ENCODE data around the gene ASAP2. TPM values are rescaled to one million over a fixed set of nuclear protein-coding genes. Genes with fewer than 3 reads are reported as not detected.
A peak's percentile ranks its signal among the peaks of the same experiment; 100 is the strongest.
"Not testable (repeated sequence)": the region's sequence is repeated elsewhere in the genome, so short reads cannot be mapped to it uniquely, and the experiment has no call there.

Gene ASAP2
- total RNA-seq, 1 donor from 2014 or later = 29.5 TPM

DNA sequence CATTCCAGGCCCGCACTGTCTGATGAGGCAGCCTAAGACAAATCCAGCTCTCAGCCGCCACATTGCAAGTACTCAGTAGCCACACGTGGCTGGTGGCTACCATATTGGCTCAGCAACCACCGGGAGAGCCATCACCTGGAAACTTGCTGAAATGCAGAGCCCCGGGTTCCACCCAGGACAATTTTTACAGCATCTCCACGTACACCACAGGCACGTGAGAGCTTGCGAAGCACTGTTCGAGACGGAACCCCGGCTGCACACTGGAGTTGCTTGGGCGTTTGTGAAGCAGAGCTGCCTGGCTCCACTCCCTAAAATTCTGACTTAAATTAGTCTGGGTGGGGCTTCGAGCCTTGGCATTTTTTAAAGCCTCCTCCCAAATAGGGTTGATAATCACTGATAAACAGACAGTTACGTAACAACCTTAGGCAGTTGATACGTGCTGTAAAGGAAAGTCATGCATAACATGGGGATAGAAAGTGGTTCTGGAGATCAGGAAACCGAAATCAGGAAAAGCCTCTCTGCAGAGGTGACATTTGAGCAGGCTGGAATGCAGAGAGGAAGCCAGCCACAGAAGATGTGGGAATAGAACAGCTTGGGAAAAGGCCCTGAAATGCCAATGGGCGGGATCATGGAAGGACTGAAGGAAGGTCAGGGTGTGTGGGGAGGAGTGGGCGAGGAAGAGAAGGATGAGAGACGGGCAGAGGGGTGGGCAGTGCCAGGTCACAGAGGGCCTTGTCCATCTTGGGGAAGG, 6.2 kb downstream of the ASAP2 start:
- peak; percentile 61 for DNase-seq

DNA sequence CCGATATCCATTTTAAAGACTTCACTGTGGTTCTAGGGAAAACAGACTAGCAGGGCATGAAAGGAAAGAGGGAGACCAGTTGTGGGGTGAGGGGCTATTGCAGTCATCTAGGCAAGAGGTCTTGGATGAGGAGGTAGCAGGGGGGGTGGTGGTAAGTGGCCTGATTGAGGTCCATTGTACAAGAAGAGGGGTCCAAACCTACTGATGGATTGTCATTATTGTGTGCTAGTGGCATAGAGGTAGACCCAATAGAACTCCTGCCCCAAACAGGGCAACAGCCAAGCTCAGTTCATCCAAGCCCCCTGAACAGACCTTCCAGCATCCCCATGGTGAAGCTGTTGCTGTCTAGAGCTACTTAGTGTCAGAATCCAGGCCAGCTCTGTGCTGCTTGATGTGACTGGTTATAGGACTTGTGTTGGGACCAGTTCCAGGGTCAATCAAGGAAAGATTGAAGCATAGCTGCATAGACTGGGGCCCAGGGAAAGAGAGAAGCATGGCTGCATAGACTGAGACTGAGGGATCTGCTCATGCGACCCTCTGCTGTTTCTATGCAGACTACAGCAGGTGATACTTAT, 7.0 kb downstream of the ASAP2 start:
- DNase-seq = no peak

DNA sequence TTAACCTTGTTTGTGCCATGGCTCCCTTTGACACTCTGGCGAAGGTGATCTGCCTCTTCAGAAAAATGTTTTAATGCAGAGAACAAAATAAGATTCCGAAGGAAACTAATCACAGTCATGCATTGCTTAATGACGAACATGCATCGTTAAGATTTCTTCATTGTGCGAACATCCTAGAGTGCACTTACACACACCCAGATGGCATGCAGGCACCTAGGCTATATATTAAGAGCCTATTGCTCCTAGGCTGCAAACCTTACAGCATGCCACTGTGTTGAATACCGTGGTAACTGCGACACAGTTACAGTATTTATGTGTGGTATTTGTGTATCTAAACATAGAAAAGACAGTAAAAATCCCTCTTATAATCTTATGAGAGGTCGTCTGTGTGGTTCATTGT, 8.3 kb downstream of the ASAP2 start:
- no peak for DNase-seq

DNA sequence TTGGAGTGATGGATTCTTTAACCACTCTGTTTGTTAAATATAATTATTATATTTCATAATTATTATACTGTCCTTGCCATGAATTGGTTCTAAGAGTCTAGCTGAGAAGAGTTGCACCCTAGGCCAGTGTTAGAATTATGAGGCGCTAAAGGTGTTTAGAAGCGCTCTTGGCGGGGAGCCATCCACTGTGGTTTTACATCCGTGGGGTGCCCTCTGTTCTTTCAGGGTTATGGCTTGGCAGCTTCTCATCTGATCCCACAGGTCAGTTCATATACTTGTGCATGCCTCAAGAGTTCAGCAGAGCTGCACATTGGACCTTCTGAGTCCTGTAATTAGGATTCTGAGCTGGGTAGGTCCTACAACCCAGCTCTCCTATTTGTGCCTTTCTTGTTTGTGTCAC, 9.1 kb downstream of the ASAP2 start:
- no peak for DNase-seq

DNA sequence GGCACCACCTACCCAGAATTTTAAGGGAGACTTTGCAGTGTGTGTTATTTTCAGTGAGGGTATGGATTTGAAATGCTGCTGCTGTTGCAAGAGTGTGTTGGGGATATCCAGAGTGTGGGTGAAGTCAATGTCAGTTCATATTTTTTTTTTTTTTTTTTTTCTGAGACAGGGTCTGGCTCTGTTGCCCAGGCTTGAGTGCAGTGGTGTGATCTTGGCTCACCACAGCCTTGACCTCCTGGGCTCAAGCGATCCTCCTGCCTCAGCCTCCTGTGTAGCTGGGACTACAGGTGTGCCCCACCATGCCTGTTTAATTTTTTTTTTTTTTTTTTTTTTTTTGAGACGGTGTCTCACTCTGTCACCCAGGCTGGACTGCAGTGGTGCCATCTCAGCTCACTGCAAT, 9.5 kb downstream of the ASAP2 start:
- DNase-seq = not testable (repeated sequence)

DNA sequence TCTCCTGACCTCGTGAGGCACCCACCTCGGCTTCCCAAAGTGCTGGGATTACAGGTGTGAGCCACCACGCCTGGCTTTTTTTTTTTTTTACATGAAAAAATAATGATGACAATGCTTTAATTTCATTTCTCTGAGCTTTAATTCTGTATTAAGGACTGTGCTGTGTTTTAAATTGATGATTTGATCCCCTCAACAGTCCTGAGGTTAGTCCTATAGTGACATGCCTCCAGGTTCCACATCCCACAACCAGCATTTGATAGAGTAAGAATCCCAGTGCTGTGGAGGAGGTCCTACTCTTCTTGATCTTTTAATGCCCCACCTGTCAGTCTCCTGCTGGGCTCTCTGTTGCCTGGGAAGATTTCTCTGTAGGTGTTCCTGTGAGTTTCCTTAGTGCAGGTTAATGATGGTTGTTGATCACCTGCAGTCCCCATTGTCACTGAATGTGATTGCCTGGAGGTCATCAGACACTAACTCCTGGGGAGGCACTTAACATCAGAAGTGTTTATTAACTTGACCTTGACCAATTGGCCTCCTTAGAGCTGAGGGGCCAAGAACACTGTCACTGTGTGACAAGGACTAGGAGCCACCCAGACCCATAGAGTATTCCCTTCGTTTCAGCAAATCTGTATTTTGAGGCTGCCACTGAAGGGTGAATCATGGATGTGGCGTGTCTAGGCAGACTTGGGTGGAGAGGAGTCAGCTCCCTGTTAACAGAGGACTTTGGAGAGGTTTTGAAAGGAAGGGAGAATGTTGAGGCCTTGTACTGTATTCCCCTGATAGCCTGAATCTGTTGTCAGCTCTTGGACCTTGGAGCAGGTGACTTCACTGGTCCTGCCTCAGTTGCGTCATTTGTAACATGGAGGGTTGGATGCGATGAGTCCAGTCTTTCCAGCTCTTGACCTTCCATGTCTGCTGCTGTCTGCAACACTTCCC, 11.5 kb downstream of the ASAP2 start:
- no peak for DNase-seq

DNA sequence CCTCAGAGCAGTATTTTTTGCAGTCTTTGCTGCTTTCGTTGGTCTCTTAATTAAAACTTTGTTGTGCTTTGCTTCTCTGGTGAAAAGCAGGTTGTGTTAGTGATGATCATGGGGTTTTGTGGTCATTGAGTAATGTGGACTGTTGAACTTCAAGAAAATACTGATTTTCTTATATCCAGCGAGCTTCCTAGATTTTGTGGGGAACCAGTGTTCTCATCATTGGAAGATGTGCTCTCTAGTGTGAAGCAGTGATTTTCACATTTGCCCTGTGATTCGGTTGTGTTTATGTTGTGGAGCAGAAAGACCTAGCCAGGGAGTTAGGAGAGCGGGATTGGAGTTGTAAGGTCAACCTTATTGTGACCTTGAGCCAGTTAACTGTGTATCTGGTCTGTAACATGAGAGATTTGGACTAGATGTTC, 12.4 kb downstream of the ASAP2 start:
- no peak for DNase-seq

DNA sequence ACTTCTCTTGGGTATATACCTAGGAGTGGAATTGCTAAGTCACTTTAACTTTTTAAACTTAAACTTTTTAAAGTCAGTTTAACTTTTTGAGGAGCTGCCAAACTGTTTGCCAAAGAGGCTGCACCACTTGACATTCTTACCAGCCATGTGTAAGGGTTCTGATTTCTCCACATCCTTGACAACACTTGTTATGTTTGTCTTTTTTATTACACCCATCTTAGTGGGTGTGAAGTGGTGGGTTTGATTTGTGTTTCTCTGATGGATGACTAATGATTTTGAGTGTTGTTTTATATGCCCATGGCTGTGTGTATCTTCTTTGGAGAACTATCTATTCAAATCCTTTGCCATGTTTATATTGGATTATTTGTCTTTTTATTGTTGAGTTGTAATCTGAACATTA, 13.6 kb downstream of the ASAP2 start:
- no peak for DNase-seq

DNA sequence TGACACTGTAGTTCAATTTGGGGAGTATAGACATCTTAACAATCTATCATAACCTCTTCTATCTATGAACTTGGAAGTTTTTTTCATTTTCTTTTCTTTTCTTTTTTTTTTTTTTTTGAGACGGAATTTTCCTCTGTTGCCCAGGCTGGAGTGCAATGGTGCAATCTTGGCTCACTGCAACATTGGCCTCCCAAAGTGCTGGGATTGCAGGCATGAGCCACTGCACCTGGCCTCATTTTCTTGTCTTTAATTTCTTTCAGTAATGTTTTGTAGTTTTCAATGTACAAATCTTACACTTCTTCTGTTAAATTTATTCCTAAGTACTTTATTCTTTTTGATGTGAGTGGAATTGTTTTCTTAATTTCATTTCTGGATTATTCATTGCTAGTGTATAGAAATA, 14.6 kb downstream of the ASAP2 start:
- no peak for DNase-seq

DNA sequence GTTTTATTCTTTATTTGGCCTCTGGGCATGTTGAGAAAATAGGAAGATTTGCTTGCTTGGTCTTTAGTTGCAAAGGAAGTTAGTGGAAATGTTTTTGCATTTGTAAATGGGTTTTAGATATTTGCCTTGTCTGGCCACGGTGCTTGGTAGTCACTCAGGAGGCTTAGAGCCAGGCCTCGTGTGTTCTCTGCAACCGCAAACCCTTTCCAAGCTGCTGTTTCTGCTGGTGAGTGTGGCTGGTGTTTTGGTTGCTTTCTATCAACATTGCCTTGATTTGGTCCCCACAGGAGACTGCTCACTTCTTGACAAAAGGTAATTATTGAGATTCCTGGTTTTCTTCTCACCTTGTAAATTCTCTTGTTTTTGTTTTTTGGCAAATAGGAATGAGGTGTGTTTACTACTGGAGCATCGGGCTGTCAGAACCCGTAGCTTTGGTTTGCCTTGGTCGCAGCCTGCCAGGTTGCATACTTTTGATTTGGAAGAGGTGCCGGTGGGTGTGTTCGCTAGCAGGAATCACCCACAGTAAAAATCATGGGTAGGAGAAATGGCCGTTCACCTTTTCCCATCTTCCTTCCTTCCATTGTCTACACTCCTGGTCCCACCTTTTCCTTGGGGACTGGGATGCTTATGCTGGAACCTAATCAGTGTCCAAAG, 15.8 kb downstream of the ASAP2 start:
- no peak for DNase-seq

DNA sequence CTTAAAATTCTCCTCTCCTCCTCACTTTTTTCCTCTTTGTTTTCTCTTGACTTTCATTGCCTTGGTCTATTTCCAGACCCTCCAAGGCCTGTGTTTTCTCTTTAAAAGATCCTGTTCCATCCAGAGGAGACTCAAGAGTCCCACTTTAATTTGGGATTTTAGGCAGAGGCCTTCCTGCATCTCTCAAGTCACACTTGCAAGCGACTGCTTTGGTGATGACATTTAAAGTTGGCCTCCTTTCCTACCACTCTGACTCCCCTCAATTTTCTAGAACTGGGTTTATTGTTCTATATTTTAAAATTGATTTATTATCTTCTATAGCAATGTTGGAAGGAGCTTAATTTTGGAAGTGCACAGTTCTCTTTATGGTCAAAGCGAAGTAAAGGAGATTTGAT, 16.3 kb downstream of the ASAP2 start:
- DNase-seq = no peak

DNA sequence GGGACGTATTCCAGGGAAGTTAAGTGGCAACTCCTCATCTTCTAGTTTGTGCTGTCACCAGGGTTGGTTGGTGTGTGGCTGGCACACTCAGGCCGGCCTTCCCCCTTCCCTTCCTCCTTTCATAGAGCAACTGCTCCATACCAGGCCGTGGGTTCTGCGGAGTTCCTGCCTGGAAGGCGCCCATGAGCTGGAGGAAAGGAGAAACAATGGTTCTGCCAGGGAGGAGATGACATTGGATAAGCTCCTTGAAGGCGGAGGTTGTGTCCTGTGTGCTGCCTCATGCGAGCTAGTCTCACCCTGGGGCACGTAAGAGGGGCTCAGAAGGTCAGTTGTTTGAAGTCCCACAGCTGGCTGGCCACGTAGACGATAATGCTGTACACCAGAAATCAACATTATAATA, 19.2 kb downstream of the ASAP2 start:
- no peak for DNase-seq

DNA sequence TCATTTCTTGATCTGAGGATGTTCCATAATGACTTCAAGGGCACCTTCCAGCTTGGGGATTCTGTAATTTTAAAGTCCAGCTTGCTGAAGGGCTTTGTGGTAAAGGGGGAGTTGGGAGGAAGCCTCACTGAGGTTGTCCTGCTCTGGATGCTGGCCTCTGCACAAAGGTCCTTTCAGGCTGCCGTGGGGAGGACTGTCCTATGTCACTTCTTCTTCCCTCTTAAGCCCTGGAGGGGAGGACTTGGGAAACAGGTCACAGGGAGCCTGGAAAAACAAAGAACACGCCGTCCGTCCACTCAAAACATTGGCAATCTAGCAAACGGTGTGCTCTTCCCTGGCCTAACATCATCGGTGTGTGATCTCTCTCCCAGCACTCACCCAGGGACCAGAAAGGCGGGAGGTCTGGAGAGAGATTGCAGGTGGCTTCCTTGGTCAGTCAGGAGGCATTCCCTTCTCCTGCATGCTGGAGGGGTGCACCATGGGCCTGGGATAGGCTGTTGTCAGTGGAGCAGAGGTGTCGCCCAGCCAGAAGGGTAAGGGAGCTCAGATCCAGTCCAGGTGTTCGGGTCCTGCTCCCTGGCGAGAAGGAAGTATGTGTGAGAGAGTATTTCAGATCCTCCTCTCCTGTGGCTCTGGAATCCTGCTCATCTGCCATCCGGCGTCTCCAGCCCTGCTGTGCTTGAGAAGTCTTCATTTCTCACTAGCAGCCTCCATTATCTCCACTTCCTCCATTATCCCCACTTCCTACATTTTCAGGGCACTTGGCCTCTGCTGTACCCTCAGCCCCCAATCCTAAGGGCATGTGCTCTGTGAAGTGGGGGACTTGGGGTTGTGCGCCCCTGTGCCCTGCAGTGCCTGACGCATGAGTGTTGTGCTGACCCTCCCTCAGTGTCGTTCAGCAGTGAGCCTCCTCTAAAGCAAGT, 20.1 kb downstream of the ASAP2 start:
- DNase-seq = no peak

DNA sequence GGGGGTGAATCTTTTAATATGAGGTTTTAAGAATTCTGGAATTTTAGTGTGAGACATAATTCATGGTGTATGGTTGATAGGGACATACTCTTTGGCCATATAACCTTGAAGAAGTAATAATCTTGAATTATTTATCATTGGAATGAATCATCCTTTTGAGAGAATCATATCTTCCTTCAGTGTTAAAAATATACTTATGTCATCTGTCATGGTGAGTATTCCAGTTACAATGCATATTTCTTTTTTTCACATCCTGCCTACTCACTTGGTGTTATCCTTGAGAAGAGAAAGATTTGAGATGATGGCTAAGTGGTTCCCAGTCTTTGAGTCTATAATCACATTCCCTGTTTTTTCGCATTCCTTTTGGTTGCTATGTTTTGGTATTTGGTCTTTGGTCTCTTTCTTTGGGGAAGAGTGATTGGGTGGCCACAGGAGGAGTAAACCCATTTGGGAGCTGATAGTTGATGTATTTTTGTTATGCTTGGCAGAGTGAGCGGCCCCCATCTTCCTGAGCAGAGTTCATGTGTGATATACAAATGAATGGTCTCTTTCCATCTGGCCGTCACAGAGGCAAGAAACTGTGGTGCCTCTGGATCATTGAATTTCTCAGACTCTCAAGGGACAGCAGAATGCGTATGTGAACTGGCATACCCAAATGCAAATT, 21.6 kb downstream of the ASAP2 start:
- no peak for DNase-seq

DNA sequence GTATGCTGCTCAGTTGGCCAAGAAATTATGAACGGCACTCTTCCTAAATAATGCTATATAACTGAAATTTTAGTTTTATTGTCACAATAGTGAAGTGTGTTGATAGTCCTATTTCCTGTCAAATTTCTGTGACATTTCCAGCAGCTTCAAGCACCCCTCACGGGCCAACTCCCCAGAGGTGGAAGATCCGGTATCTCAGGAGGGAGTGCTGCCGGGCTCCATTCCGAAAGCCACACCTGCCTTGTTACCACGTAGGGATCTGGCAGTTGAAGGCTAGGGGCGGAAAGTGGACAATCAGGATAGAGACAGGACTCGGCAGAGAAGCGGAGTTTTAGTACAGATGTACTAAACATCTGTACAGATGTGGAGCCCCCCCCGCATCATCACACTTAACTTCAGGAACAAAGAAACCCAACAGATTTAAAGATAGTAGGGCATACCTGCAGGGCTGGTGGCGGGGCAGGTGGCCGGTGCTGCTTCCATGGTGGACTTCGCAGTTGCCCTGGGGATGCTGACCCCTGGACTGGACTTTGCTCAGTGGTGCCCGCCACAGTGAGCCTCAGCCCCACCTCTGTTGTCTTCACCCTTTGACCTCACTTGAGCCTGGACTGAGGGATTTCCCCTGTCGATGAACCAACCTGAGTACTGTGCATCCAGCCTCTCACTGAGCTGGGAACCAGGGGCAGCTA, 22.3 kb downstream of the ASAP2 start:
- no peak for DNase-seq

DNA sequence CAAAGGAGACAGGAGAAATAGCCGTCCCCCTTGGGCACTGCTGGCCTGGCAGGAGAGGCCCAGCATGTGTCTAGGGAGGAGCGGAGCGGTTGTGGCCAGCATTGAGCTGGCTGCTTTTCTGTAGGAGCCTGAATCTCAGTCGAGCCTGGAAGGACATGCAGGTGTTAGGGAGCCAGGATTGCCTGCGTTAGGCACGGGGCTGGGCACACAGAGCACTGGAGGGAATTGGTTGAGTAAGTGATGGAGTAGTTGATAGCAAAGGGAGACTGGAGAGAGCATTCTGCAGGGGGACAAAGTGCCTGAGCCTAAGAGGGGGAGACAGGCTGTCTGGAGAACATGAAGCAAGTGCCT, 22.8 kb downstream of the ASAP2 start:
- DNase-seq = no peak

DNA sequence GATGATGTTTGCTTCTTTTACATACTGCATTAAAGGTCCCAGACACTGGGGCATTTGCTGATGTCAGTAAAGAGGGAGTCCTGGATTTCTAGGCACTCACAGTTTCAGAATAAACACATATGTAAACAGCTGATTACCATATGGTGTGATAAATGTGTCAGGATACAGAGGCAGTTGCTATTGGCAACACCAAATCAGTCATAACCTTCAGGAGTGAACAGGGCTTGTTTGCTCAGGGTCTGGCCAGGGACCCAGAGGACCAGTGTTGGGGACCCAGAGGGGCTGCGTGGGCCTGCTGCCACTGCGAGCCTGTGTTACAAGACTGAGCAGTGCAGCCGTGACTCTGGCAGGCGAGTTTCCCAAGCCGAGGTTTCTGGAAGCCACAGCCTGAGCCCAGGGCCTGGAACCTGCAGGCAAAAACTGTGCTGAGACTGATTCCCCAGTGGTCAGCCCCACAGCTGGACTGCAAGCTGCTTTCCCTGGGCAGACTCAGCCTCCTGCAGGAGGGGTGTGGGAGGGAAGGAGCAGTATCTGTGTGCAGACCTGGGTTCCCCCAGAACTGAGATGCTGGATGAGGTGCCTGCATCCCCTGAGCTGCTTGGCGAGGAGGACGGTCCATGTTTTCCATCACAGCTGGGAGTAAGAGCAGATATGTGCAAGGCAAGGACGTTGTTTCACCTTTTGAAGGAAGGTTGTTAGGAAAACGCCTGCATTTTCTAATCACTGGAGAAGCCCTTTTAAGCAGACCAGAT, 23.6 kb downstream of the ASAP2 start:
- DNase-seq = peak; percentile 37

DNA sequence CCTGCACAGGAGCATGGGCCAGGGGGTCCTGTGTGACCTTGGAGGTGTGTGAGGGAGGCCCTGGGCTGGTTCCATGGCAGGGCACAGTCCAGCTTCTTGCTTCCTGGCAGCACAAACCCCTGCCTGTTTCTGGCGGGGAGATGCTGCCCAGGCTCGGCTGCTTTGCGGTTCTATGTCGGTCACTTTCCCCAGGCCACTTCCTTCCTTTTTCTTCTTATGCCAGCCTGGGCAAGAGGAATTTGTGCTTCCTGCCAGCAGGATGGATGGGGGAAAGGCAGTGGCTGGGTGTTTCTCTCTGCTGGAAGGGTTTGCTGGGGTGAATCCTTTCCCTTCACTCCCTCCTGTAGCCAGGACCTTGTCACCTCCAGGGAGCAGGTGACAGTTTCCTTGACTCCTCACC, 24.3 kb downstream of the ASAP2 start:
- DNase-seq = no peak

DNA sequence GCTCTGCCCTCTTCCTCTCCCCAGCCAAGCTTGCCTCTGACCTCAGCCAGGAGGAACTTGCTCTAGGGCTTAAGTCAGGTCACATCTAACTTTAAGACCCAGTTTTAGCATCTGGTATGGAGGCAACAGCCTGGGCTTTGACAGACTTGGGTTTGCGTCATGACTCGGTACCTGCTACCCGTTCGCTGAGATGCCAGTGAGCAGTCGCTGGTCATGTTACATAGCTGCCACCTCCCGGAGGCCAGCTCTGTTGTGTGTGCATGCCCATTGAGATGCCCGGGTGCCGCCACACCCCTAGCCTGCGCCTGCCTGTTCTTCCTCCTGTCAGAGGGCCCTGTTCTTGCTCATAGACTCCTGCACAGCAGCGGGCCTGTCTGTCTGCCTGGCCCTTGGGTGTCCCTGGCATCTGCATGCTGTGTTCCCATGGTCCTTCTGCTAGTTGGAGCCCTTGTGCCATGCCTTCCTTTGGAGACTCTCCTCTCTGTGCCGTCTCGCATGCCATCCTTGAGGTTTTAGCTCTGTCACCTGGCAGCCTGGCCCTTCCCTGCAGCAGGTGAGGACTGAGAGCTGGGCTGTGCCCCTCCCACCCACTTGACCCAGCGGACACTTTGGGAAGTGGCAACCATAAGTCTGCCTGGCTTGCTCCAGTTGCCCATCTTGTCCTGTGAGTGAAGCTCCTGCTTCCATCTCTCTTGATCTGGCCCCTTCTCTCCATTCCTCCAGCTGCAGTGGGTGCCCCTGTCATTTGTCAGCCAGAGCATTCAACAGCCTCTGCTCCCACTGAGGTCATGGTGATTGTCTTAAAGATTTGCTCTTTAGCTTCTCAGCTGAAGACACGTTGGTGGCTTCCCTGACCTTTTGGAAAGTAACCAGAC, 24.9 kb downstream of the ASAP2 start:
- DNase-seq = no peak
